Uterus (tissue), 4 donors: ENCODE measurements around the gene AP2B1. TPM values are rescaled to one million over a fixed set of nuclear protein-coding genes. Genes with fewer than 3 reads are reported as not detected.

Experiments
- DNase-seq, 2 donors: peaks; one replicate each; pipeline ENCODE4 v3.0.0-alpha.2; 2019 to 2020
- H3K27ac ChIP-seq, 2 donors: fragments of 200-600 bp; sonication (generic); 1 replicate in 1 of 2; 2 replicates in 1 of 2; pipeline ENCODE4 v1.5.1; 2016 to 2018
- H3K27me3 ChIP-seq, 2 donors: fragments of 200-600 bp; sonication (generic); one replicate each; pipeline ENCODE4 v1.5.1; 2018 to 2019; ENCODE audit warnings: control low read depth in 1 of 2
- H3K36me3 ChIP-seq, 2 donors: fragments of 200-600 bp; sonication (generic); one replicate each; pipeline ENCODE4 v1.5.1; 2019; ENCODE audit warnings: control low read depth in 1 of 2
- H3K4me1 ChIP-seq, 2 donors: fragments of 200-600 bp; sonication (generic); one replicate each; pipeline ENCODE4 v1.5.1; 2018 to 2019; ENCODE audit warnings: control low read depth in 1 of 2
- H3K4me3 ChIP-seq, 2 donors: fragments of 200-600 bp; sonication (generic); 1 replicate in 1 of 2; 2 replicates in 1 of 2; pipeline ENCODE4 v1.5.1; 2018 to 2019; ENCODE audit warnings: mild to moderate bottlenecking in 1 of 2
- H3K9me3 ChIP-seq, 2 donors: fragments of 200-600 bp; sonication (generic); one replicate each; pipeline ENCODE4 v1.5.1; 2019; ENCODE audit warnings: control low read depth in 1 of 2
- POLR2A ChIP-seq, 2 donors: fragments of 450-650 bp; IDR thresholded peaks; one replicate each; pipeline ENCODE4 v1.6.1; 2016; ENCODE audit warnings: antibody characterized with exemption in 2 of 2, mild to moderate bottlenecking in 1 of 2, moderate library complexity in 1 of 2
- intact Hi-C: fragments of 100-400 bp; cut with DNase I; formaldehyde crosslinking; loops from one replicate; pipeline ENCODE4 v1.15.1; 2023; ENCODE audit warnings: low total_unique reads
- total RNA-seq, 4 donors: library from RNA; depleted of rRNA in 3 of 4; stranded (reverse); fragments of >200 nt in 3 of 4; gene quantifications; one replicate each; pipeline versions ENCODE4 v1.1.0 to v1.2.4, GENCODE V29; 2014 to 2023
- TF ChIP-seq, protein P1 (sequence below), 4 experiments: fragments of 200-600 bp in 2 of 4; fragments of 450-650 bp in 2 of 4; sonication (generic) in 2 of 4; IDR thresholded peaks; one replicate each; pipeline ENCODE4 v1.5.1; 2016 to 2019; ENCODE audit warnings: antibody characterized with exemption in 4 of 4, mild to moderate bottlenecking in 2 of 4, moderate library complexity in 1 of 4
- donor health status: DM: yes; HTN: yes; CAD: no.

Gene AP2B1
- total RNA-seq, 4 donors from 2014 or later, result 40.7 to 124 (median 61.5) TPM

DNA sequence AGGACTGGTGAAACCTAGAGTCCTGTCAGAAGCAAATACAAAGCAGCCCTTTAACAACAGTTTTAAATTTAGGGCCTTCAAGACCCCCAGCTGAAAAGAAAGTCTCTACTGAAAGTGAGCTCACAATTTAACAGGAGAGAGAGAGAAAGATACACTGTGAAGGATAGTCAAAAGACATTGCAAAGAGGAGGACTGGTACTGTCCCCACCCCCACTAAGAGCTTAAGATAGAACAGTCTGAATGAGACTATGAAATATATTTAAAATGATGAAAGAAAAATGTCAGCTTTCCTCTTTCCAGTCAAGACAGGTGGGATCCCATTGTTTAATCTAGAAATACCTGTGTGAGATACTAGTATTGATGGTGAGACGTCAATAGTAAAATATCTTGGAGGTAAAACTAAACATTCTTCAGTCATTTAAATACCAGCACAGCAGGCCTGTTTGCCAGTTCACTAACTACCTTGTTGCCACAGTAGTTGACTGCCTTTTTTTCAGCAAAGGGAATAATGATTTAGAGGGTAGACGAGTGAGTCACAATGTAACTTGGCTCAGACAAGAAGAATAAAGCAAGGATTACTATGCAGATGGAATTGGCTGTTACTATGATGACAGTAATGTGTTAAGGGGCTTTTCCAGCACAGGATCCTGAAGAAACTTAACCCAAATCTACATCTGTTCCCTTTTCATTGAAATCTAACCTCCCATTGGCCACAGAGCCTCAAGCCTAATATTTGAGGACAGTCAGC, 97.1 kb downstream of the AP2B1 start:
- Histone ChIP-seq H3K27me3 (no peaks in the 10 kb centered on the region), H3K4me3 (no peak overlapping the region), H3K4me1 (no peaks in the 10 kb centered on the region), H3K9me3 (no peaks in the 10 kb centered on the region), H3K27ac (no peak overlapping the region), H3K36me3 (no peaks in the 10 kb centered on the region)
- intact Hi-C loops, result no loop called here
- DNase-seq, result no peak
- TF ChIP-seq, protein P1, sequence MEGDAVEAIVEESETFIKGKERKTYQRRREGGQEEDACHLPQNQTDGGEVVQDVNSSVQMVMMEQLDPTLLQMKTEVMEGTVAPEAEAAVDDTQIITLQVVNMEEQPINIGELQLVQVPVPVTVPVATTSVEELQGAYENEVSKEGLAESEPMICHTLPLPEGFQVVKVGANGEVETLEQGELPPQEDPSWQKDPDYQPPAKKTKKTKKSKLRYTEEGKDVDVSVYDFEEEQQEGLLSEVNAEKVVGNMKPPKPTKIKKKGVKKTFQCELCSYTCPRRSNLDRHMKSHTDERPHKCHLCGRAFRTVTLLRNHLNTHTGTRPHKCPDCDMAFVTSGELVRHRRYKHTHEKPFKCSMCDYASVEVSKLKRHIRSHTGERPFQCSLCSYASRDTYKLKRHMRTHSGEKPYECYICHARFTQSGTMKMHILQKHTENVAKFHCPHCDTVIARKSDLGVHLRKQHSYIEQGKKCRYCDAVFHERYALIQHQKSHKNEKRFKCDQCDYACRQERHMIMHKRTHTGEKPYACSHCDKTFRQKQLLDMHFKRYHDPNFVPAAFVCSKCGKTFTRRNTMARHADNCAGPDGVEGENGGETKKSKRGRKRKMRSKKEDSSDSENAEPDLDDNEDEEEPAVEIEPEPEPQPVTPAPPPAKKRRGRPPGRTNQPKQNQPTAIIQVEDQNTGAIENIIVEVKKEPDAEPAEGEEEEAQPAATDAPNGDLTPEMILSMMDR (IDR thresholded peaks at IDR 0.05), result no peak
- no peak for TF ChIP-seq POLR2A (IDR thresholded peaks at IDR 0.05)

DNA sequence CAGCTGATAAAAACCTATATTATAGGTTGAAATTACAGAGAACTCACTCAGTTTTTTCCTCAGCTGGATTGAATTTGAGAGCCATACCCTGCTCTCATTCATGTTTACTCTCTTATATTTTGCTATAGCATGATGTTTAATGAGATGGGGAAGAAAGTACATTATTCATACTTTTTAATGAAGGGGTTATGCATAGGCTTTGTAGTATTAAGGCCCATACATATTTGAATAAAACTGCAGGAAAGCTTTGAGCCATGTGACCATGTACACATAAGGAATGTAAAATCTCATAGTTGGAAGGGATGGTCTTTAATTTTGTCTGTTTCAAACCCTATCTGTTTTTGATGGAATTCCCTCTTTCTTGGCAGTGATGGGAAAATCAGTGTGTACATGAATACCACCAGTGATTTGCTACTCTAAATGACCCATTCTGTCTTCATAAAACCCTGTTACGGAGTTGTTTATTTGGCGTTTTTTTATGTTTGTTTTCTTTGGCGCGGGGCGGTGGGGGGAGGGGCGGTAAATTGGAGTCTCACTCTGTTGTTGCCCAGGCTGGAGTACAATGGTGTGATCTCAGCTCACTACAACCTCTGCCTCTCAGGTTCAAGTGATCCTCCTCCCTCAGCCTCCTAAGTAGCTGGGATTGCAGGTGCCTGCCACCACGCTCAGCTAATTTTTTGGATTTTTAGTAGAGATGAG, 105.5 kb downstream of the AP2B1 start:
- Histone ChIP-seq H3K4me3 (no peak overlapping the region), H3K27ac (no peak overlapping the region), H3K4me1 (no peaks in the 10 kb centered on the region), H3K9me3 (no peaks in the 10 kb centered on the region), H3K27me3 (no peaks in the 10 kb centered on the region), H3K36me3 (no peaks in the 10 kb centered on the region)
- TF ChIP-seq, protein P1 (IDR thresholded peaks at IDR 0.05), result no peak
- TF ChIP-seq POLR2A (IDR thresholded peaks at IDR 0.05), result no peak
- DNase-seq, result no peak
- intact Hi-C loops, result no loop called here

DNA sequence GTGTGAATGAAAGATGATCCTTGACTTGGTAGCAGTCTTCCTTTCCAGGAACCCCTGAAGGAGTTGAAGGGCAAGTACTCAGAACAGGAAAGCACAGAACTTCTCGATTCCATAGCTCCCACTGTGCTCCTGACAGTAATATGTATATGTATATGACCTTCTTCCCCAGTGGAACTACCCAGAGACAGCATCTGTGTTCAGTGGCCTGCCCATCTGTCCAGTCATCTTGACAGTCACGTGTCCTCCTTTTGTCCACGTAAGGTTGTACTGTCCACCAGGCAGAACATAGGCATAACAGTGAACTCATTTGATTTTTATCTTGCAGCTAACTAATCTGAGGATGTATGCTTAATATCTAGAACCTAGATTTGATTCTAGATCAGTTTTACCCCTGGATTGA, 106.5 kb downstream of the AP2B1 start:
- H3K4me1 ChIP-seq, result no peaks in the 10 kb centered on the region
- intact Hi-C loops, result no loop called here
- no peaks in the 10 kb centered on the region for H3K27me3 ChIP-seq
- H3K9me3 ChIP-seq, result no peaks in the 10 kb centered on the region
- no peaks in the 10 kb centered on the region for H3K36me3 ChIP-seq
- no peak for TF ChIP-seq POLR2A (IDR thresholded peaks at IDR 0.05)
- TF ChIP-seq, protein P1 (IDR thresholded peaks at IDR 0.05), result no peak
- H3K27ac ChIP-seq, result no peak overlapping the region
- H3K4me3 ChIP-seq, result no peak overlapping the region
- no peak for DNase-seq

GRCh38 chr17:35694906-35695305, 107.8 kb downstream of the AP2B1 start:
- H3K36me3 ChIP-seq, result no peaks in the 10 kb centered on the region

More at GRCh38 chr17:35694906-35695305, 107.8 kb downstream of the AP2B1 start:
- Histone ChIP-seq H3K4me1 (no peaks in the 10 kb centered on the region), H3K27ac (no peak overlapping the region), H3K4me3 (no peak overlapping the region), H3K27me3 (no peaks in the 10 kb centered on the region), H3K9me3 (no peaks in the 10 kb centered on the region)
- no peak for DNase-seq
- TF ChIP-seq, protein P1 (IDR thresholded peaks at IDR 0.05), result no peak
- no peak for TF ChIP-seq POLR2A (IDR thresholded peaks at IDR 0.05)
- intact Hi-C loops, result no loop called here
